H1 (cell line): ENCODE results near the gene COL5A2. TPM values are rescaled to one million over a fixed set of nuclear protein-coding genes. Genes with fewer than 3 reads are reported as not detected.

Source experiments
- CTCF ChIA-PET: fragments of 300-600 bp; sonication (Branson Sonifier 250); formaldehyde crosslinking; loops from one replicate; lab custom pipeline; 2021; ENCODE audit not compliant: partially characterized antibody; lab: Charles Lee
- POLR2A ChIA-PET: fragments of 300-600 bp; sonication (Branson Sonifier 250); formaldehyde crosslinking; loops from one replicate; lab custom pipeline; 2021; ENCODE audit warnings: inconsistent platforms; ENCODE audit not compliant: partially characterized antibody; lab: Charles Lee
- DNase-seq, 2 experiments: peaks; one replicate each; pipeline versions ENCODE4 v3.0.0 to v3.0.0-alpha.2; 2010 to 2022; ENCODE audit warnings: low spot score in 2 of 2, low read depth in 1 of 2, mixed read lengths in 1 of 2
- FAIRE-seq: peaks from 2 replicates; lab custom pipeline; 2011; peaks lifted over from hg19 to GRCh38; lab: Jason Lieb, UNC
- H2AFZ ChIP-seq: 2 replicates; pipeline ENCODE4 v1.8.1; 2012; ENCODE audit warnings: low read length, inconsistent platforms
- H2AK5ac ChIP-seq: 2 replicates; pipeline ENCODE4 v1.6.1; 2013; ENCODE audit warnings: low read depth, low read length
- H2BK120ac ChIP-seq: replicated peaks from 2 replicates; pipeline ENCODE3; 2013; ENCODE audit warnings: low read depth, low read length, inconsistent platforms
- H2BK12ac ChIP-seq: 2 replicates; pipeline ENCODE4 v1.6.1; 2013; ENCODE audit warnings: low read depth, low read length
- H2BK15ac ChIP-seq: 2 replicates; pipeline ENCODE4 v1.6.1; 2013; ENCODE audit warnings: low read length
- H2BK20ac ChIP-seq: 2 replicates; pipeline ENCODE4 v1.6.1; 2013; ENCODE audit warnings: low read length
- H2BK5ac ChIP-seq: 2 replicates; pipeline ENCODE4 v1.6.1; 2013; ENCODE audit warnings: low read depth, low read length
- H3K14ac ChIP-seq: 2 replicates; pipeline ENCODE4 v1.6.1; 2013; ENCODE audit warnings: inconsistent platforms; ENCODE audit not compliant: insufficient read length
- H3K18ac ChIP-seq: 2 replicates; pipeline ENCODE4 v1.6.1; 2013; ENCODE audit warnings: low read length; ENCODE audit errors: extremely low read depth
- H3K23ac ChIP-seq: 2 replicates; pipeline ENCODE4 v1.6.1; 2013; ENCODE audit warnings: inconsistent platforms; ENCODE audit not compliant: insufficient read length
- H3K23me2 ChIP-seq: 2 replicates; pipeline ENCODE4 v1.6.1; 2013; ENCODE audit warnings: low read depth, low read length
- H3K27ac ChIP-seq: 2 replicates; pipeline ENCODE4 v1.6.1; 2011; ENCODE audit warnings: low read depth, low read length, inconsistent platforms
- H3K27me3 ChIP-seq, 4 experiments: replicated peaks in 1 of 4; 1 replicate in 1 of 4; 2 replicates in 3 of 4; pipeline versions ENCODE4 v1.6.1 to v1.8.1; 2011 to 2013; ENCODE audit warnings: low read length in 3 of 4, mild to moderate bottlenecking in 3 of 4, inconsistent platforms in 2 of 4, mixed read lengths in 2 of 4, moderate library complexity in 1 of 4; ENCODE audit not compliant: control insufficient read depth in 3 of 4, insufficient read depth in 3 of 4; ENCODE audit errors: extremely low read depth in 1 of 4
- H3K36me3 ChIP-seq, 4 experiments: 2 replicates each; pipeline versions ENCODE4 v1.6.1 to v1.8.1; 2011 to 2013; ENCODE audit warnings: mild to moderate bottlenecking in 4 of 4, low read length in 3 of 4, moderate library complexity in 2 of 4, control low read depth in 1 of 4, inconsistent platforms in 1 of 4; ENCODE audit not compliant: insufficient read depth in 4 of 4, control insufficient read depth in 2 of 4
- H3K4ac ChIP-seq: replicated peaks from 2 replicates; pipeline ENCODE3; 2013; ENCODE audit warnings: low read length, low read depth, mixed read lengths, inconsistent platforms; ENCODE audit not compliant: insufficient read length
- H3K4me1 ChIP-seq, 4 experiments: replicated peaks in 1 of 4; 1 replicate in 1 of 4; 2 replicates in 3 of 4; pipeline versions ENCODE4 v1.6.1 to v1.8.1; 2011 to 2013; ENCODE audit warnings: low read length in 3 of 4, inconsistent platforms in 2 of 4, mixed read lengths in 1 of 4; ENCODE audit not compliant: insufficient read depth in 4 of 4, control insufficient read depth in 3 of 4
- H3K4me2 ChIP-seq, 2 experiments: 2 replicates each; pipeline versions ENCODE4 v1.6.1 to v1.8.1; 2011 to 2013; ENCODE audit warnings: low read depth in 2 of 2, low read length in 2 of 2, control low read depth in 1 of 2, inconsistent platforms in 1 of 2, mild to moderate bottlenecking in 1 of 2; ENCODE audit not compliant: insufficient read depth in 1 of 2
- H3K4me3 ChIP-seq, 4 experiments: fragments of 200-600, 300-600 bp in 1 of 4; sonication (generic), shearing (Covaris generic), sonication (Bioruptor Twin) in 1 of 4; 2 replicates each; pipeline versions ENCODE4 v1.5.1 to v1.8.1; 2011 to 2016; ENCODE audit warnings: low read length in 4 of 4, low read depth in 3 of 4, control low read depth in 2 of 4, inconsistent platforms in 2 of 4, mild to moderate bottlenecking in 2 of 4, mixed read lengths in 1 of 4, moderate library complexity in 1 of 4; ENCODE audit not compliant: insufficient read depth in 2 of 4; ENCODE audit errors: extremely low read depth in 1 of 4
- H3K56ac ChIP-seq: replicated peaks from 2 replicates; pipeline ENCODE3; 2013; ENCODE audit warnings: low read depth, mild to moderate bottlenecking, mixed read lengths, low read length, inconsistent platforms; ENCODE audit not compliant: insufficient read length
- H3K79me1 ChIP-seq: 2 replicates; pipeline ENCODE4 v1.6.1; 2013; ENCODE audit warnings: low read depth, low read length, control low read depth
- H3K79me2 ChIP-seq, 2 experiments: 2 replicates each; pipeline versions ENCODE4 v1.6.1 to v1.8.1; 2012 to 2013; ENCODE audit warnings: low read length in 2 of 2, mild to moderate bottlenecking in 2 of 2, inconsistent platforms in 1 of 2; ENCODE audit not compliant: insufficient read depth in 2 of 2, control insufficient read depth in 1 of 2
- H3K9ac ChIP-seq, 4 experiments: replicated peaks in 1 of 4; 1 replicate in 1 of 4; 2 replicates in 3 of 4; pipeline versions ENCODE4 v1.6.1 to v1.8.1; 2011 to 2013; ENCODE audit warnings: low read depth in 3 of 4, low read length in 3 of 4, control low read depth in 2 of 4, mild to moderate bottlenecking in 2 of 4, moderate library complexity in 2 of 4, inconsistent platforms in 1 of 4; ENCODE audit errors: extremely low read depth in 1 of 4
- H3K9me3 ChIP-seq, 2 experiments: 2 replicates each; pipeline versions ENCODE4 v1.6.1 to v1.8.1; 2012 to 2013; ENCODE audit warnings: mild to moderate bottlenecking in 2 of 2, moderate library complexity in 2 of 2, control low read depth in 1 of 2, inconsistent platforms in 1 of 2, low read depth in 1 of 2, low read length in 1 of 2, mixed read lengths in 1 of 2; ENCODE audit not compliant: insufficient read depth in 2 of 2
- H4K20me1 ChIP-seq, 2 experiments: replicated peaks in 1 of 2; 2 replicates each; pipeline versions ENCODE3 to v1.8.1; 2011 to 2013; ENCODE audit warnings: inconsistent platforms in 2 of 2, low read length in 2 of 2, mild to moderate bottlenecking in 1 of 2; ENCODE audit not compliant: insufficient read depth in 2 of 2, control insufficient read depth in 1 of 2
- H4K5ac ChIP-seq: 2 replicates; pipeline ENCODE4 v1.6.1; 2013; ENCODE audit warnings: low read length, low read depth, mixed read lengths, inconsistent platforms; ENCODE audit not compliant: insufficient read length
- H4K8ac ChIP-seq: 2 replicates; pipeline ENCODE4 v1.8.0; 2013; ENCODE audit warnings: mild to moderate bottlenecking, moderate library complexity, low read length, inconsistent platforms; ENCODE audit not compliant: insufficient read depth; ENCODE audit errors: extremely low read depth
- H4K91ac ChIP-seq: replicated peaks from 2 replicates; pipeline ENCODE3; 2013; ENCODE audit warnings: low read length, mixed read lengths, inconsistent platforms; ENCODE audit not compliant: insufficient read length
- RAD21 ChIP-seq, 2 experiments: IDR thresholded peaks in 1 of 2; conservative IDR thresholded peaks in 1 of 2; 2 replicates each; pipeline ENCODE4 v1.6.1; 2011; ENCODE audit warnings: low read depth in 2 of 2, low read length in 2 of 2, improper control_type of control experiment in 1 of 2, inconsistent platforms in 1 of 2, mild to moderate bottlenecking in 1 of 2, moderate library complexity in 1 of 2
- RFX5 ChIP-seq: IDR thresholded peaks from 2 replicates; pipeline ENCODE4 v1.6.1; 2011; ENCODE audit warnings: low read depth, low read length, improper control_type of control experiment, borderline replicate concordance
- WGBS, 2 experiments: shearing (Covaris generic) in 1 of 2; methylation state at CpG; one replicate each; pipeline versions ENCODE4 v1.1.6 to v1.1.7; 2013 to 2015; ENCODE audit warnings: low lambda C conversion rate in 2 of 2, mixed read lengths in 2 of 2, inconsistent platforms in 1 of 2, low coverage in 1 of 2, missing lambda C conversion rate in 1 of 2; ENCODE audit not compliant: insufficient replicate concordance in 2 of 2, insufficient coverage in 1 of 2, insufficient read length in 1 of 2; ENCODE audit errors: extremely low coverage in 1 of 2, missing lambda C conversion rate in 1 of 2; 5-methylcytosine and 5-hydroxymethylcytosine counted together
- polyA plus RNA-seq, 7 experiments: library from polyadenylated mRNA; depleted of rRNA in 3 of 7; stranded (reverse) in 5 of 7; unstranded in 2 of 7; fragments of >200 nt in 5 of 7; fragments of 200-250 nt in 2 of 7; gene quantifications; 1 replicate in 5 of 7; 2 replicates in 1 of 7; 4 replicates in 1 of 7; pipeline versions ENCODE4 v1.2.1 to v1.2.3, GENCODE V29; 2011 to 2013; ENCODE audit warnings: missing spikeins in 2 of 7, mixed read lengths in 2 of 7
- total RNA-seq: library from RNA; stranded (reverse); fragmentation: NEBNext Ultra II Directional; extraction: Animal tissue kit (Norgen Biotek cat#: 25700); gene quantifications from 2 replicates; pipeline ENCODE4 v1.2.1, GENCODE V29; 2021

Gene COL5A2
- total and polyA plus RNA-seq, 2 of the 8 experiments (the other 6 are each of a cell fraction or from before 2014, with no cell fraction given): 4.7 to 24.2 TPM

GRCh38 chr2:189115126-189115525 is 64.4 kb downstream of the COL5A2 start:
- Histone ChIP-seq H4K20me1 (no peaks in the 10 kb centered on the region), H3K14ac (no peak overlapping the region), H3K4me1 (no peaks in the 10 kb centered on the region), H2BK12ac (no peak overlapping the region), H2AFZ (no peak overlapping the region), H2AK5ac (no peak overlapping the region), H3K27ac (no peak overlapping the region), H4K91ac (no peak overlapping the region), H3K79me1 (no peaks in the 10 kb centered on the region), H3K27me3 (no peaks in the 10 kb centered on the region), H4K5ac (no peak overlapping the region), H3K4ac (no peak overlapping the region), H2BK20ac (no peak overlapping the region), H3K79me2 (no peaks in the 10 kb centered on the region), H2BK120ac (no peak overlapping the region), H3K18ac (no peak overlapping the region), H3K36me3 (no peaks in the 10 kb centered on the region), H3K4me2 (no peak overlapping the region), H3K23ac (no peak overlapping the region), H4K8ac (no peak overlapping the region), H3K56ac (no peak overlapping the region), H2BK5ac (no peak overlapping the region), H3K9me3 (no peaks in the 10 kb centered on the region), H2BK15ac (no peak overlapping the region), H3K4me3 (no peak overlapping the region), H3K9ac (no peak overlapping the region), H3K23me2 (no peaks in the 10 kb centered on the region)
- POLR2A ChIA-PET: no interaction called here
- no peak for FAIRE-seq
- DNase-seq: no peak
- 82% methylated on average over 2 of the region's 2 CpGs; no CpG with 5 or more reads in 1 of the 2 experiments for WGBS, 2 experiments
- CTCF ChIA-PET: interaction anchor here (0.6 to 4.4 kb wide), 4 partner anchors 23 to 1616 kb away, joined by 3 to 16 read pairs (median 4); no protein-coding TSS in a partner anchor
- peak in 1 of 2 experiments; percentile 14; a peak in 2 of 4 replicates for TF ChIP-seq RAD21 (IDR thresholded peaks at IDR 0.05 in 1 of 2, conservative IDR thresholded peaks at IDR 0.05 in 1 of 2; ENCODE audit: low read depth in 2 of 2, low read length in 2 of 2)
- TF ChIP-seq RFX5: no peak
